ENCODE results near the gene B4GALT6. TPM values are rescaled to one million over a fixed set of nuclear protein-coding genes. Genes with fewer than 3 reads are reported as not detected.

B4GALT6 gene
- total RNA-seq, 1 donor from 2014 or later, result 28.7 TPM

GRCh38 chr18:31649449-31649848, 34.9 kb downstream of the B4GALT6 start:
- Histone ChIP-seq H3K4me3 (ENCODE audit: low read depth, low read length) (no peak overlapping the region), H3K36me3 (ENCODE audit: control insufficient read depth, insufficient read depth, low read length) (no peaks in the 10 kb centered on the region), H3K27me3 (ENCODE audit: control insufficient read depth, insufficient read depth, low read length) (no peaks in the 10 kb centered on the region)
- no peak for TF ChIP-seq CTCF (IDR thresholded peaks at IDR 0.05; ENCODE audit: insufficient read depth, low read length, poor library complexity, severe bottlenecking)
- DNase-seq (ENCODE audit: low read depth), result no peak

GRCh38 chr18:31648966-31649429, 35.4 kb downstream of the B4GALT6 start:
- DNase-seq (ENCODE audit: low read depth), result peak; percentile 63
- Histone ChIP-seq H3K36me3 (ENCODE audit: control insufficient read depth, insufficient read depth, low read length) (no peaks in the 10 kb centered on the region), H3K27me3 (ENCODE audit: control insufficient read depth, insufficient read depth, low read length) (no peaks in the 10 kb centered on the region), H3K4me3 (ENCODE audit: low read depth, low read length) (no peak overlapping the region)
- TF ChIP-seq CTCF (IDR thresholded peaks at IDR 0.05; ENCODE audit: insufficient read depth, low read length, poor library complexity, severe bottlenecking), result no peak

- no peaks in the 10 kb centered on the region for H3K36me3 ChIP-seq (ENCODE audit: control insufficient read depth, insufficient read depth, low read length)
- no peak for DNase-seq (ENCODE audit: low read depth)
Measured at GRCh38 chr18:31648458-31648857, 35.9 kb downstream of the B4GALT6 start.

DNA sequence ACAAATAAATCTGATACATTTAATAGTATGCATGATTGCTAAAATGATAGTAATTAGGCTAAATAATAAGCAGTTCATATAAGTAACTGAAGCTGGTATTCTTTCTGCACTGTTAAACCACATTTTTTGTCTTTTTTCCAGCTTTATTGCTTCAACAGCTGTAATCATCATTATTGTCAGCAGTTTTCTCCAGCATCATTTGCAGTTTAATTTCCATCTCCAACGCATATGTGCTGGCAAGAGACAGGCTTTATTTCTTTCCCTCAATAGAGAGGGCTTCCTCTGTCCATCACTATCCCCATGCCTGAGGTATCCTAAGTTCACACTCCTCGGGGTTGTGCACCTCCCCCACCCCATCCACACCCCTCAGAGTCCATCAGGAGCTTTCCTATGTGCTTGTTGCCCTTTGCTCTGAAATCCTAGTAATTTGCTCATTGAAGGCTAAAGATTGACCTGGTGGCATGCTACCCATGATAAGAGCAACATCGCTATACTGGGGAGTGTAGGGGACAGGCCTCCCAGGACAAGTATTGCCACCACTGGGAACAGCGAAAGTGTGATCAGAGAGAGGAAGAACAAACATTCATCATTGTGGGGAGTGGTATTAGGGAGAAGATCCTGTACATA, 37.1 kb downstream of the B4GALT6 start:
- no peak for DNase-seq (ENCODE audit: low read depth)
- Histone ChIP-seq H3K4me3 (ENCODE audit: low read depth, low read length) (no peak overlapping the region), H3K27me3 (ENCODE audit: control insufficient read depth, insufficient read depth, low read length) (no peaks in the 10 kb centered on the region)

More at GRCh38 chr18:31648458-31648857, 35.9 kb downstream of the B4GALT6 start:
- no peak for TF ChIP-seq CTCF (IDR thresholded peaks at IDR 0.05; ENCODE audit: insufficient read depth, low read length, poor library complexity, severe bottlenecking)
- H3K4me3 ChIP-seq (ENCODE audit: low read depth, low read length), result no peak overlapping the region
- no peaks in the 10 kb centered on the region for H3K27me3 ChIP-seq (ENCODE audit: control insufficient read depth, insufficient read depth, low read length)

DNA sequence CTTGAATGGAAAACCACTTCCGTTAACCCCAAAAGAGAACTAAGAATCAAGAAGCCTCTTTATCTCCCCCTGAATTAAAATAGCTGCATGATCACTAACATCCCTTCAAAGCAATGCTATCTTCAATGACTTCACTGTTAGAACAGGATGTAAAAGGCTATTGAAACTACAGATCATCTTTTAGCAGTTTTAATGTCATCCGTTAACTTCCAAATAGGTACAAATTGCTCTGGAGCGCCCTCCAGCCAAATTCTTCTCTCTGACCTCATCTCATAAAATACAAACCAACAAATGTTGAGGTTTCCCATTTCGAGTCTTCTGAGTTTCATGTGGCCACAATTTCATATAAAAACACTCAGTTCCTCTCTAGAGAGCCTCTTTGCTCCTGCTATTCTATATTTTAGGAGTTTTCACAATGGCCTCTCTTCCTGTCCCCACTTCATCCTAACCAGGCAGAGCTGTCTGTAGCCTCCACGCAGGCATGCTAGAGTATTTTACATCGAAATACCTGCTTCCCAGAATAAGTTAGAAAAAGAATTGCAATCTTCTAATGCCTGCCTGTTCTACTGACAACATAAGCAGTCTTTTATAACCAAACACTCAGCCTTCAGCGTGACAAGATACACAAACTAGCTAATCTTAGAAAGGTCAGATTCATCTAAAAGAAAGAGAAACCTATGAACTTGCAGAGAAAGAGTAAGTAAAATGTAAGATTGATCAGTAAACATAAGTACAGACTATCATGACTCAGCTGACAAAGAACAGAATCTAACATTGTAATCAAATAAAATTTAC, 37.9 kb downstream of the B4GALT6 start:
- Histone ChIP-seq H3K27me3 (ENCODE audit: control insufficient read depth, insufficient read depth, low read length) (no peaks in the 10 kb centered on the region), H3K36me3 (ENCODE audit: control insufficient read depth, insufficient read depth, low read length) (no peaks in the 10 kb centered on the region), H3K4me3 (ENCODE audit: low read depth, low read length) (no peak overlapping the region)
- no peak for TF ChIP-seq CTCF (IDR thresholded peaks at IDR 0.05; ENCODE audit: insufficient read depth, low read length, poor library complexity, severe bottlenecking)
- DNase-seq (ENCODE audit: low read depth), result no peak

More for the DNA sequence above, 37.1 kb downstream of the B4GALT6 start:
- H3K36me3 ChIP-seq (ENCODE audit: control insufficient read depth, insufficient read depth, low read length), result no peaks in the 10 kb centered on the region
- TF ChIP-seq CTCF (IDR thresholded peaks at IDR 0.05; ENCODE audit: insufficient read depth, low read length, poor library complexity, severe bottlenecking), result no peak

All from kidney epithelial cell (primary cell).